IMR-90 (cell line): Measurements from ENCODE around the gene CCDC88B.

Experiments used
- POLR2A ChIP-seq: IDR thresholded peaks from 2 replicates; pipeline ENCODE4 v1.6.1; 2012; ENCODE audit warnings: mild to moderate bottlenecking, low read depth, low read length
- TF ChIP-seq, protein P1 (sequence below): conservative IDR thresholded peaks from 2 replicates; pipeline ENCODE4 v1.5.1; 2012; ENCODE audit warnings: mild to moderate bottlenecking, low read depth, low read length, improper control_type of control experiment

DNA sequence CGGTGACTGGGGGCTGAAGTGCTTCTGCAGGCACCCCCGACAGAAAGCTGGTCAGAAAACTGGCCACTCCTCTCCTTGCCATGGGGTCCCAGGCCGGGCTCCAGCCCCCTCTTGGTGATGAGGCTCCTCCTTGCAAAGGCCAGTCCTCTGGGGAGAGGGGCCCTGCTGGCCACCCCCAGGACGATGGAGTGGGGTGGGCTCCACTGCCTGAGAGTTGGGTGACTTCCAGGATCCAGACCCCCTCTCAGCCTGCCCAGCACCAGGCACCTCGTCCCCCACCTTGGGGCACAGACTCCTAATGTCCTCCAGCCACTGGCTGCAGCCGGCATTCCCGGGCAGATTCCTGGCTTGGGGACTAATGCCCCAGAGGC, 18.5 kb downstream of the CCDC88B start:
- TF ChIP-seq, protein P1, sequence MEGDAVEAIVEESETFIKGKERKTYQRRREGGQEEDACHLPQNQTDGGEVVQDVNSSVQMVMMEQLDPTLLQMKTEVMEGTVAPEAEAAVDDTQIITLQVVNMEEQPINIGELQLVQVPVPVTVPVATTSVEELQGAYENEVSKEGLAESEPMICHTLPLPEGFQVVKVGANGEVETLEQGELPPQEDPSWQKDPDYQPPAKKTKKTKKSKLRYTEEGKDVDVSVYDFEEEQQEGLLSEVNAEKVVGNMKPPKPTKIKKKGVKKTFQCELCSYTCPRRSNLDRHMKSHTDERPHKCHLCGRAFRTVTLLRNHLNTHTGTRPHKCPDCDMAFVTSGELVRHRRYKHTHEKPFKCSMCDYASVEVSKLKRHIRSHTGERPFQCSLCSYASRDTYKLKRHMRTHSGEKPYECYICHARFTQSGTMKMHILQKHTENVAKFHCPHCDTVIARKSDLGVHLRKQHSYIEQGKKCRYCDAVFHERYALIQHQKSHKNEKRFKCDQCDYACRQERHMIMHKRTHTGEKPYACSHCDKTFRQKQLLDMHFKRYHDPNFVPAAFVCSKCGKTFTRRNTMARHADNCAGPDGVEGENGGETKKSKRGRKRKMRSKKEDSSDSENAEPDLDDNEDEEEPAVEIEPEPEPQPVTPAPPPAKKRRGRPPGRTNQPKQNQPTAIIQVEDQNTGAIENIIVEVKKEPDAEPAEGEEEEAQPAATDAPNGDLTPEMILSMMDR = no peak
- TF ChIP-seq POLR2A = no peak
